Uterus (tissue), 4 donors: ENCODE data around the gene SBDS. TPM values are rescaled to one million over a fixed set of nuclear protein-coding genes. Genes with fewer than 3 reads are reported as not detected.
A peak's percentile ranks its signal among the peaks of the same experiment; 100 is the strongest.
"Not testable (repeated sequence)": the region's sequence is repeated elsewhere in the genome, so short reads cannot be mapped to it uniquely, and the experiment has no call there.

Experiments
- DNase-seq, 2 donors: peaks; one replicate each; pipeline ENCODE4 v3.0.0-alpha.2; 2019 to 2020
- H3K27ac ChIP-seq, 2 donors: fragments of 200-600 bp; sonication (generic); 1 replicate in 1 of 2; 2 replicates in 1 of 2; pipeline ENCODE4 v1.5.1; 2016 to 2018
- H3K27me3 ChIP-seq, 2 donors: fragments of 200-600 bp; sonication (generic); one replicate each; pipeline ENCODE4 v1.5.1; 2018 to 2019; ENCODE audit warnings: control low read depth in 1 of 2
- H3K36me3 ChIP-seq, 2 donors: fragments of 200-600 bp; sonication (generic); one replicate each; pipeline ENCODE4 v1.5.1; 2019; ENCODE audit warnings: control low read depth in 1 of 2
- H3K4me1 ChIP-seq, 2 donors: fragments of 200-600 bp; sonication (generic); one replicate each; pipeline ENCODE4 v1.5.1; 2018 to 2019; ENCODE audit warnings: control low read depth in 1 of 2
- H3K4me3 ChIP-seq, 2 donors: fragments of 200-600 bp; sonication (generic); 1 replicate in 1 of 2; 2 replicates in 1 of 2; pipeline ENCODE4 v1.5.1; 2018 to 2019; ENCODE audit warnings: mild to moderate bottlenecking in 1 of 2
- H3K9me3 ChIP-seq, 2 donors: fragments of 200-600 bp; sonication (generic); one replicate each; pipeline ENCODE4 v1.5.1; 2019; ENCODE audit warnings: control low read depth in 1 of 2
- CTCF ChIP-seq, 4 experiments: fragments of 200-600 bp in 2 of 4; fragments of 450-650 bp in 2 of 4; sonication (generic) in 2 of 4; IDR thresholded peaks; one replicate each; pipeline ENCODE4 v1.5.1; 2016 to 2019; ENCODE audit warnings: antibody characterized with exemption in 4 of 4, mild to moderate bottlenecking in 2 of 4, moderate library complexity in 1 of 4
- POLR2A ChIP-seq, 2 donors: fragments of 450-650 bp; IDR thresholded peaks; one replicate each; pipeline ENCODE4 v1.6.1; 2016; ENCODE audit warnings: antibody characterized with exemption in 2 of 2, mild to moderate bottlenecking in 1 of 2, moderate library complexity in 1 of 2
- intact Hi-C: fragments of 100-400 bp; cut with DNase I; formaldehyde crosslinking; loops from one replicate; pipeline ENCODE4 v1.15.1; 2023; ENCODE audit warnings: low total_unique reads
- total RNA-seq, 4 donors: library from RNA; depleted of rRNA in 3 of 4; stranded (reverse); fragments of >200 nt in 3 of 4; gene quantifications; one replicate each; pipeline versions ENCODE4 v1.1.0 to v1.2.4, GENCODE V29; 2014 to 2023
- donor health status: DM: yes; HTN: yes; CAD: no.

SBDS gene
- total RNA-seq, 4 donors from 2014 or later, result 57.1 to 134 (median 94.8) TPM

- Histone ChIP-seq H3K36me3 (no peaks in the 10 kb centered on the region), H3K27me3 (no peaks in the 10 kb centered on the region), H3K4me3 (no peak overlapping the region), H3K4me1 (no peaks in the 10 kb centered on the region), H3K9me3 (no peaks in the 10 kb centered on the region), H3K27ac (no peak overlapping the region)
- intact Hi-C loops, result no loop called here
- TF ChIP-seq CTCF (IDR thresholded peaks at IDR 0.05), result no peak
- TF ChIP-seq POLR2A (IDR thresholded peaks at IDR 0.05), result no peak
- no peak for DNase-seq
These were observed 12.9 kb upstream of the SBDS start for GRCh38 chr7:67008260-67008659.

- H3K27ac ChIP-seq, result no peak overlapping the region
- no peaks in the 10 kb centered on the region for H3K9me3 ChIP-seq
- no peaks in the 10 kb centered on the region for H3K36me3 ChIP-seq
- DNase-seq, result no peak
- no peaks in the 10 kb centered on the region for H3K27me3 ChIP-seq
- TF ChIP-seq CTCF (IDR thresholded peaks at IDR 0.05), result no peak
- no peak for TF ChIP-seq POLR2A (IDR thresholded peaks at IDR 0.05)
- no peak overlapping the region for H3K4me3 ChIP-seq
- intact Hi-C loops, result no loop called here
- H3K4me1 ChIP-seq, result no peaks in the 10 kb centered on the region
These were observed 11.6 kb upstream of the SBDS start for GRCh38 chr7:67006965-67007364.

GRCh38 chr7:67004145-67004544 lies 8.8 kb upstream of the SBDS start:
- H3K36me3 ChIP-seq, H3K4me3 ChIP-seq, H3K27me3 ChIP-seq, intact Hi-C loops, H3K4me1 ChIP-seq, H3K27ac ChIP-seq, H3K9me3 ChIP-seq, DNase-seq: not testable (repeated sequence)

GRCh38 chr7:67000601-67001258 lies 5.3 kb upstream of the SBDS start:
- H3K27ac ChIP-seq, H3K4me1 ChIP-seq, H3K36me3 ChIP-seq, H3K9me3 ChIP-seq, H3K27me3 ChIP-seq, DNase-seq, intact Hi-C loops, H3K4me3 ChIP-seq: not testable (repeated sequence)
- peak in 1 of 4 experiments; percentile 38 for TF ChIP-seq CTCF (IDR thresholded peaks at IDR 0.05)

- peak; percentile 99 for DNase-seq
- Histone ChIP-seq H3K4me3 (peak within 1 kb of the TSS; percentile 55 to 87), H3K27ac (peak within 1 kb of the TSS; percentile 81 to 96)
- intact Hi-C loops, H3K4me1 ChIP-seq, H3K36me3 ChIP-seq, H3K9me3 ChIP-seq, H3K27me3 ChIP-seq: not testable (repeated sequence)
- peak in 1 of 4 experiments; percentile 11 for TF ChIP-seq CTCF (IDR thresholded peaks at IDR 0.05)
- TF ChIP-seq POLR2A (IDR thresholded peaks at IDR 0.05), result peak; percentile 34 to 61
These were observed 1.2 kb upstream of the SBDS start, which contains the start of gene TYW1 for GRCh38 chr7:66996444-66997191. TYW1 (plus strand) TSS chr7:66996833; CDS start chr7:66996979, 146 bp downstream.
